Measurements from ENCODE around the gene FAM222B.

The FAM222B gene

GRCh38 chr17:28729950-28730330 lies 112.7 kb downstream of the FAM222B start:
- in situ Hi-C loops (cut with HindIII; ENCODE audit: low sequenced_read_pairs): loop anchor here (10.0 kb wide), 1 partner anchor 205 kb away; no protein-coding TSS in a partner anchor

GRCh38 chr17:28728364-28729200 lies 114.0 kb downstream of the FAM222B start, which contains the start of gene NEK8:
NEK8 (plus strand) TSS chr17:28728788; CDS start chr17:28728814, 26 bp downstream.
- in situ Hi-C loops (cut with HindIII; ENCODE audit: low sequenced_read_pairs): loop anchor here (10.0 kb wide), 1 partner anchor 206 kb away; no protein-coding TSS in a partner anchor

DNA sequence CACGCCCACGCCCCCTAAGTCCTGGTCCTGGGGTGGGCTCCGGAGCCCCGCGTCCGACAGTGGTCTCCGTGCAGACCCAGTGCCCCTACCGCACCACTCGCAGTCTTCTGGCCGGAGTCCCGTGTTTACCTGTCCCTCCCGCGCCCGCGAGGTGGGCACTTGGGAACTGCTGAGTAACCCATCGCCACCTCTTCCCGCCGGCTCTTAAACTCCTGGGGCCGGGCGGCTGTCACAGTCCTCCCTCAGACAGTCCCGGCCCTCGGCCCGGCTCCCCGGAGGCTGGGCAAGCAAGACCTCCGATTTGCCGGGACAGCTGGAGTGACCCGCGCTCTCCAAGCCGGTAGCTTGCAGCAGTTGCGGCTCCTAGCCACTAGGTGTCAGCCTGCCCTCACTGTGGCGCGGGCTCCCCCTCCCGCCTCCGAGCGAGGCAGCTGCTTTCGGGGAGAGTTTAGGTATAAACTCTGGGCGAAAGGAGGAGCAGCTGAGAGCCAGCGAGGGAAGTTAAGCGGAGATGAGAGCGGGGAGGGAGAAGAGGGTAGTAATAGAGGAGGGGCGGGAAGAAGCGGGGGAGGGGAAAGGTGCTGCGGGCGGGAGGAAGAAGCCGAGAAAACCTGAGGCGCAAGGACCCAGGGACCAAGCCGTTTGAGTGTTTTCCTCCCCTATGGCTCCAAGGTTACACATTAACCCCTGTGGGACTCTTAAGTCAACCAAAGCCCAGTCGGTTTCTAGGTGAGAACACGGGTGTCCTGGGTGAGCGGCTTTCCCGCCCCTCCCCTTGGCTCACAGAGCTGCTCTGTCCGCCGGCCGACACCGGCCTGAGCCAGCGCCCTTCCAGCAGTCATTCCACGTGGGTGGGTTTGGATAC lies 115.7 kb downstream of the FAM222B start:
- in situ Hi-C loops (cut with HindIII; ENCODE audit: low sequenced_read_pairs): loop anchor here (10.0 kb wide), 1 partner anchor 208 kb away; no protein-coding TSS in a partner anchor

DNA sequence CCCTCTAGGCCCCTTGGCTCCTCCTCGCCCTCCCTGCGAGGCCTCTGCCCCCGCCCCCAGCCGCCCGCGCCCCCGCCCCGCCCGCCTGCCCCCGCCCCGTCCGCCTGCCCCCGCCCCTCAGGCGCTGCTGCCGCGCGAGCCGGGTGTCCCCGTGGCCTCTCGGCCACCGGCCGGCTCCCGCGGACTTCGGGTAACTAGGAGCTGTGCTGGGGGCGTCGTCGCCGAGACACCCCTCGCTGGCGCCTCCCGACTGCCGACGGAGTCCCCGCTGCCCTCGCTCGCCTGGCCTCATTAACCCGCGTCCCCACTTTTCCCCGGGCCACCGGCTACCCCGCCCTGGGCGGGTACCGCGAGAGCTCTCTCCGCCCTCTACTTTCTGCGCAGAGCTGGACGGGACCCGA lies 116.4 kb downstream of the FAM222B start, which contains the start of gene TLCD1:
TLCD1 (minus strand) TSS at position 8 of the 401 bp plus-strand sequence. CDS start 136 bp downstream, outside the sequence.
- in situ Hi-C loops (cut with HindIII; ENCODE audit: low sequenced_read_pairs): loop anchor here (10.0 kb wide), 1 partner anchor 209 kb away; no protein-coding TSS in a partner anchor

GRCh38 chr17:28725660-28726225 lies 116.8 kb downstream of the FAM222B start:
- in situ Hi-C loops (cut with HindIII; ENCODE audit: low sequenced_read_pairs): loop anchor here (10.0 kb wide), 1 partner anchor 209 kb away; no protein-coding TSS in a partner anchor

GRCh38 chr17:28725166-28725659 lies 117.4 kb downstream of the FAM222B start:
- in situ Hi-C loops (cut with HindIII; ENCODE audit: low sequenced_read_pairs): loop anchor here (10.0 kb wide), 1 partner anchor 210 kb away; no protein-coding TSS in a partner anchor

- in situ Hi-C loops (cut with HindIII; ENCODE audit: low sequenced_read_pairs): loop anchor here (10.0 kb wide), 1 partner anchor 210 kb away; no protein-coding TSS in a partner anchor
Observed at GRCh38 chr17:28724500-28725165, 118.0 kb downstream of the FAM222B start.

DNA sequence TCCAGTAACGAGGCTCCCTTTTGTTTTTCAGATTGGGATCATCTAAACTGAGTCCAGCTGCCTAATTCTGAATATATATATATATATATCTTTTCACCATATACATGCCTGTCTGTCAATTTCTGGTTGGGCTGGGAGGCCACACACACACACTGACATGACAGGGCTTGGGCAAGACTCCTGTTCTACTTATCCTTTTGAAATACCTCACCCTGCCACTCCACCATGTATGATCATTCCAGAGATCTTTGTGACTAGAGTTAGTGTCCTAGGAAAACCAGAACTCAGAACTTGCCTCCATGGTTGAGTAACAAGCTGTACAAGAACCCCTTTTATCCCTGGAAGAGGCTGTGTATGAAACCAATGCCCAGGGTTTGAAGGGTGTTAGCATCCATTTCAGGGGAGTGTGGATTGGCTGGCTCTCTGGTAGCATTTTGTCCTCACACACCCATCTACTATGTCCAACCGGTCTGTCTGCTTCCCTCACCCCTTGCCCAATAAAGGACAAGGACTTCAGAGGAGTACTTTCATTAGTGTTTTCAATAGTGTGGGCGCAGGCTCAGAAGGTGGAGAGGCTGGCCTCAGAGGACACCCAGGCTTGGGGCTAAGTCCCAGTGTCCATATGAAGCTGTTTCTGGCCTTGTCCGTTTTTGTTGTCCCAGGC lies 118.6 kb downstream of the FAM222B start:
- in situ Hi-C loops (cut with HindIII; ENCODE audit: low sequenced_read_pairs): loop anchor here (10.0 kb wide), 1 partner anchor 211 kb away; no protein-coding TSS in a partner anchor

GRCh38 chr17:28723159-28723835 lies 119.3 kb downstream of the FAM222B start:
- in situ Hi-C loops (cut with HindIII; ENCODE audit: low sequenced_read_pairs): loop anchor here (10.0 kb wide), 1 partner anchor 212 kb away; no protein-coding TSS in a partner anchor

DNA sequence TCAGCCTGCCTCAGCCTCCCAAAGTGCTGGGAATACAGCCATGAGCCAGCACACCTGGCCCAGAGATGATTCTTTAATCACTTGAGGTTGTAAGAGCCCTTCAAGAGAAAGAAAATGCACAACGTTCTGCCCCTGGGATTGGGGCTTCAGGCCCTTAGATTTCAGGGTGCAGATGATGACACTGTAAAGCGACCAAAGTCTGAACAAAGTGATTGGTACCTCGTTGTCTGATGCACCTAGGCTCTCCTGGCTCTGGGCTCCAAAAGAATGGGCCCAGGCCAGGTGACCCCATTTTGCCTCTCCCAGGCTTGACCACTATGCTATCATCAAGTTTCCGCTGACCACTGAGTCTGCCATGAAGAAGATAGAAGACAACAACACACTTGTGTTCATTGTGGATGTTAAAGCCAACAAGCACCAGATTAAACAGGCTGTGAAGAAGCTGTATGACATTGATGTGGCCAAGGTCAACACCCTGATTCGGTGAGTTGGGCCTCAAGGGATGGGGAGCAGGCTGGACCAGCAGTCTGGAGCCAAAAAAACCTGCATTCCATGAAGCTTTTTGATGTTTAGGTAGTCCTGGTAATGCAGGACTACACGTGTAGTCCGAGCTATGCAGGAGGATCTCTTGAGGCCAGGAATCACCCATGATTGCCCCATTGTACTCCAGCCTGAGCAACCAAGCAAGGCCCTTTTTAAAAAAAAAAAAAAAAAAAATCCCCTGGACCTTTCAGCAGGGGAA lies 120.0 kb downstream of the FAM222B start:
- in situ Hi-C loops (cut with HindIII; ENCODE audit: low sequenced_read_pairs): loop anchor here (10.0 kb wide), 1 partner anchor 212 kb away; no protein-coding TSS in a partner anchor

GRCh38 chr17:28720997-28721329 lies 121.6 kb downstream of the FAM222B start:
- in situ Hi-C loops (cut with HindIII; ENCODE audit: low sequenced_read_pairs): loop anchor here (10.0 kb wide), 1 partner anchor 214 kb away; no protein-coding TSS in a partner anchor

DNA sequence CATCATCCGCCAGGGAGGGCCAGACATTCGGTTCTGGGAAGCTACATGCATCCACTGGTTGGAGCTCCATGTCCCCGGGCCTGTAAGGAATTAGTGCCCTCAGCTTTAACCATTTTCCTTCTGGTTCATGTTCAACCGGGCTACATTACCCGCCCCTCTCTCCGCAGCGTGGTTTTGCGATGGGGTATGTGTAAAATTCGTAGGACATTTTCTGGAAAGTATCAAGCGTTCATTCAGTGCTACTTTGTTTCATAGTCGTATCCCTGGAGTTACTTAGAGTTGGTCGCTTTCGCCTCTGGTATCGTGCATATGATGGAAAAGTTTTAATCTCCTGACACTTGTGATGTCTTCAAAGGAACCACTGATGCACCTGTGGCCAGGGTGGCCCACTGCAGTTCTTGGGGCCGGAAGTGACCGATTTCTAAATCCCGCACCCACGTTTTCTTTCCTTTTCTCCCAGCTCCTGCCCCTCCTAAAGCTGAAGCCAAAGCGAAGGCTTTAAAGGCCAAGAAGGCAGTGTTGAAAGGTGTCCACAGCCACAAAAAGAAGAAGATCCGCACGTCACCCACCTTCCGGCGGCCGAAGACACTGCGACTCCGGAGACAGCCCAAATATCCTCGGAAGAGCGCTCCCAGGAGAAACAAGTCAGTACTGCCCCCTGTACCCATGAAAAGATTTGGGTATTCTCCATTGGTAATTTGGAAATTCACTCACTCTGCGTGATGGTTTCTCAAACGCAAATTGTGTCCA lies 122.2 kb downstream of the FAM222B start:
- in situ Hi-C loops (cut with HindIII; ENCODE audit: low sequenced_read_pairs): loop anchor here (10.0 kb wide), 1 partner anchor 214 kb away; no protein-coding TSS in a partner anchor

DNA sequence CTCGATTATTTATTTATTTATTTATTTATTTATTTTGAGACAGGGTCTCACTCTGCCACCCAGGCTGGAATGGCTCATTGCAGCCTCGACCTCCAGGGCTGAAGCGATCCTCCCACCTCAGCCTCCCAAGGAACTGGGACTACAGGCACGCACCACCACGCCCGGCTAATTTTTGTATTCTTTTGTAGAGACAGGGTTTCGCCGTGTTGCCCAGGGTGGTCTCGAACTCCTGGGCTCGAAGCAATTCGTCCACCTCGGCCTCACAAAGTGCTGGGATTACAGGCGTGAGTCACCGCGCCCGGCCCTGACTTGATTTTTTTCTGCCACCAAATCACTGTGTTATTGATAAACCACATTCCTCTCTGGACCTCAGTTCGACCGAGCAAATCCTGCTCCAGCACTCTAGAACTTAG lies 123.6 kb downstream of the FAM222B start:
- in situ Hi-C loops (cut with HindIII; ENCODE audit: low sequenced_read_pairs): no loop called here

DNA sequence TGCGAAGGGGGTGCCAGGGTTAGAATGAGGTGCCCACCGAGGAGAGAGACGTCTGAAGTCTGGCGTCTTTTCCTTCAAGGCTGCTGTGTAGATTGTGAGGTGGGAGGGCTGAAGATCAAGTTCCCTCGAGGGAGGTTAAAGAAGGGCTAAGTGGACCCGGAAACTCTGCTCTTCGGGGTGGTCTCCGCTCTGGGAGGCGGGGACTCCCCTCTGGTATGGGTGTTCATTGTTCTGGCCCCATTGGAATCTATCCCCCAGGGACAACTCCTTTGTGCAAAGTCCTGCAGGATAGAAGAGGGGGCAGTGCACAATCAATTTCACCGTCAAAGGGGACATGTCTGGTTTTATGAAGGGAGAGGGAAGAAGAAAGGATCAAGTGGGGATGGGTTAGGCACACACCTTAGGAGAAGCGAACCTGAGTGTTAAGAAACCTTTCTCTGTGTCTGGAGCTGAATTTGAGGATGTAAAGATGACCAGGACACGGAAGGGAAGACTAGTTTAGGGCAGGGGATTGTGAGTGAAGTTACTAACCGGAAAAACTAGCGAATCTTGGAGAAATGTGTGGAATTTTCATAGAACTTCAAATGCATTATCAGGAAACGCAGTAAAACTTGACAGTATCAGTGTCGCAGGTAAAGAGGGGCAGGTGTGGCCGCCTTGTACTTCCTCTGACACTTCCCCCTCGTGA lies 124.1 kb downstream of the FAM222B start:
- in situ Hi-C loops (cut with HindIII; ENCODE audit: low sequenced_read_pairs): no loop called here

- in situ Hi-C loops (cut with HindIII; ENCODE audit: low sequenced_read_pairs): no loop called here
Observed at GRCh38 chr17:28717578-28718332, 124.8 kb downstream of the FAM222B start, which contains the start of gene RAB34. RAB34 (minus strand) TSS chr17:28717868; CDS start chr17:28717266, 602 bp downstream.
